PC-3 (cell line): Measurements from ENCODE around the gene ST14. TPM values are rescaled to one million over a fixed set of nuclear protein-coding genes. Genes with fewer than 3 reads are reported as not detected.

ENCODE experiments used
- ATAC-seq: fragments of 200-7000 bp; cut with Tn5 transposase; 2 replicates; pipeline ENCODE4 v1.9.1; 2020; ENCODE audit warnings: mild to moderate bottlenecking, moderate library complexity
- BruUV-seq: library from RNA; stranded (reverse); fragments of 400-500 nt; replicated peaks from 2 replicates; lab custom pipeline; 2021; lab: Mats Ljungman, UMichigan
- CTCF ChIA-PET: fragments of 300-600 bp; sonication (Branson Sonifier 250); formaldehyde crosslinking; loops from one replicate; lab custom pipeline; 2022; ENCODE audit warnings: antibody characterized with exemption; lab: Charles Lee
- POLR2A ChIA-PET: fragments of 300-600 bp; sonication (Branson Sonifier 250); formaldehyde crosslinking; loops from one replicate; lab custom pipeline; 2022; ENCODE audit warnings: antibody characterized with exemption; ENCODE audit not compliant: unreplicated experiment; lab: Charles Lee
- DNase-seq: peaks from one replicate; pipeline ENCODE4 v3.0.0-alpha.2; 2015
- H2AFZ ChIP-seq: fragments of 300-600 bp; sonication (generic); 2 replicates; pipeline ENCODE4 v1.6.0; 2016; ENCODE audit warnings: antibody characterized with exemption, low read length
- H3F3A ChIP-seq: fragments of 300-600 bp; sonication (generic); one replicate; pipeline ENCODE4 v1.6.0; 2017; ENCODE audit warnings: antibody characterized with exemption, low read length, control low read depth, mild to moderate bottlenecking; ENCODE audit not compliant: unreplicated experiment
- H3K27ac ChIP-seq: fragments of 300-600 bp; sonication (generic); 2 replicates; pipeline ENCODE4 v1.5.1; 2016; ENCODE audit warnings: mild to moderate bottlenecking, low read length
- H3K27me3 ChIP-seq: fragments of 300-600 bp; sonication (generic); 2 replicates; pipeline ENCODE4 v1.6.1; 2016; ENCODE audit warnings: low read length, mixed read lengths
- H3K36me3 ChIP-seq: fragments of 300-600 bp; sonication (generic); 2 replicates; pipeline ENCODE4 v1.6.1; 2016; ENCODE audit warnings: low read depth, mixed run types, low read length, mixed read lengths
- H3K4me1 ChIP-seq: fragments of 300-600 bp; sonication (generic); 2 replicates; pipeline ENCODE4 v1.5.1; 2016; ENCODE audit warnings: low read length; ENCODE audit not compliant: insufficient read depth
- H3K4me2 ChIP-seq: fragments of 300-600 bp; sonication (generic); 2 replicates; pipeline ENCODE4 v1.6.0; 2016; ENCODE audit warnings: low read length
- H3K4me3 ChIP-seq: fragments of 300-600 bp; sonication (generic); 2 replicates; pipeline ENCODE4 v1.5.1; 2016; ENCODE audit warnings: mild to moderate bottlenecking, low read length, mixed read lengths
- H3K79me2 ChIP-seq: fragments of 300-600 bp; sonication (generic); 2 replicates; pipeline ENCODE4 v1.6.1; 2017; ENCODE audit warnings: low read length, mixed read lengths
- H3K9ac ChIP-seq: fragments of 300-600 bp; sonication (generic); 2 replicates; pipeline ENCODE4 v1.6.0; 2016; ENCODE audit warnings: mild to moderate bottlenecking, low read length
- H3K9me2 ChIP-seq: fragments of 300-600 bp; sonication (generic); replicated peaks from 2 replicates; pipeline ENCODE4 v1.6.1; 2016; ENCODE audit warnings: mixed run types, low read length, mixed read lengths
- H3K9me3 ChIP-seq: fragments of 300-600 bp; sonication (generic); 2 replicates; pipeline ENCODE4 v1.6.1; 2016; ENCODE audit warnings: low read length, mixed read lengths
- H4K20me1 ChIP-seq: fragments of 300-600 bp; sonication (generic); 2 replicates; pipeline ENCODE4 v1.6.1; 2016; ENCODE audit warnings: low read length, mixed read lengths
- EZH2 ChIP-seq: fragments of 300-600 bp; sonication (generic); IDR thresholded peaks from one replicate; pipeline ENCODE4 v1.6.1; 2017; ENCODE audit warnings: antibody characterized with exemption, mild to moderate bottlenecking, low read length; ENCODE audit not compliant: unreplicated experiment
- EZH2phosphoT487 ChIP-seq: fragments of 300-600 bp; sonication (generic); IDR thresholded peaks from 2 replicates; pipeline ENCODE4 v1.6.1; 2018; ENCODE audit warnings: mild to moderate bottlenecking, antibody characterized with exemption, low read length, borderline replicate concordance
- intact Hi-C: fragments of 100-400 bp; cut with micrococcal nuclease; formaldehyde crosslinking; loops from 2 replicates; pipeline ENCODE4 v1.9.0; 2023
- total RNA-seq: library from RNA; depleted of rRNA; stranded (reverse); fragments of >200 nt; gene quantifications from 2 replicates; pipeline ENCODE4 v1.2.3, GENCODE V29; 2014
- TF ChIP-seq, protein P1 (sequence below): fragments of 300-600 bp; sonication (generic); conservative IDR thresholded peaks from 2 replicates; pipeline ENCODE4 v1.5.1; 2017; ENCODE audit warnings: antibody characterized with exemption, low read depth, mild to moderate bottlenecking, low read length

ST14 gene
- total RNA-seq, 1 experiment from 2014 or later, result 231 TPM

DNA sequence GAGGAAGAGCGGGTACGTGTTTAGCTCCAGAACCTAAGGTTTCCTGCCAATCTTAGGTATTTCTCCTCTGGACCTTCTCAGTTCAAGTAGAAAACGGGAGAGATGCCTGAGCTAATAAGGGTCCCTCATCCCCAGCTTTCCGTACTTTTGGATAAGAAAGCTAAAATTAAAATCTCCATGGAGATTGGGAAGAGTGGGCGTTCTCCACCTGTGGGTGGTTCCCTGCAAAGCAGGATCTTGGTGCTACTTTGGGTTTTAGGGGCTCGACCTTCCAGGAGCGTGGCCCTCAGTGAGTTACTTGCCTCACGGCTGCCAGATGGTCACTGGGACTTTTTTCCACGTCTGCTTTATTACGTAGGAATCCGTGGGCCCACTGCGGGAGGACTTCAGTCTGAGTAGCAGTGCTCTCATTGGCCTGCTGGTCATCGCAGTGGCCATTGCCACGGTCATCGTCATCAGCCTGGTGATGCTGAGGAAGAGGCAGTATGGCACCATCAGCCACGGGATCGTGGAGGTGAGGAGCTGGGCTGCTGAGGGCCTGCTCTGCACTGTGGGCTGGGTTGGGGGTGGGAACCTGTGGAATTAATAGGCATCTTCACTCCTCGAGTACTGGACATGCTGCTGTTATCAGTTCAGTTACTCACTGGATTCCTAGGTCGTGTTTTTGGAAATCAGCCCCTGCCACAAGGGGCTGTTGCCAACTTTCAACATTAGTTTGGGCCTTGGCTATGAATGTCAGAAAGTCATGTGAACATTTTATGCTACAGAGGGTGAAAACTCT lies 17.8 kb upstream of the ST14 start:
- Histone ChIP-seq H3K4me1 (peaks cover 21% of the 10 kb centered on the region), H2AFZ (no peak overlapping the region), H3K27me3 (no peaks in the 10 kb centered on the region), H3K36me3 (peaks cover 67% of the 10 kb centered on the region), H3K9me3 (no peaks in the 10 kb centered on the region), H3K4me3 (no peak overlapping the region), H3K27ac (no peak overlapping the region), H3K4me2 (no peak overlapping the region), H3K9ac (no peak overlapping the region), H4K20me1 (no peaks in the 10 kb centered on the region), H3F3A (peaks cover 3% of the 10 kb centered on the region), H3K9me2 (no peaks in the 10 kb centered on the region), H3K79me2 (no peaks in the 10 kb centered on the region)
- POLR2A ChIA-PET, result no interaction called here
- BruUV-seq, result no TSS peak
- intact Hi-C loops, result no loop called here
- CTCF ChIA-PET, result no interaction called here
- TF ChIP-seq EZH2phosphoT487 (no peak), EZH2 (no peak)
- TF ChIP-seq, protein P1, sequence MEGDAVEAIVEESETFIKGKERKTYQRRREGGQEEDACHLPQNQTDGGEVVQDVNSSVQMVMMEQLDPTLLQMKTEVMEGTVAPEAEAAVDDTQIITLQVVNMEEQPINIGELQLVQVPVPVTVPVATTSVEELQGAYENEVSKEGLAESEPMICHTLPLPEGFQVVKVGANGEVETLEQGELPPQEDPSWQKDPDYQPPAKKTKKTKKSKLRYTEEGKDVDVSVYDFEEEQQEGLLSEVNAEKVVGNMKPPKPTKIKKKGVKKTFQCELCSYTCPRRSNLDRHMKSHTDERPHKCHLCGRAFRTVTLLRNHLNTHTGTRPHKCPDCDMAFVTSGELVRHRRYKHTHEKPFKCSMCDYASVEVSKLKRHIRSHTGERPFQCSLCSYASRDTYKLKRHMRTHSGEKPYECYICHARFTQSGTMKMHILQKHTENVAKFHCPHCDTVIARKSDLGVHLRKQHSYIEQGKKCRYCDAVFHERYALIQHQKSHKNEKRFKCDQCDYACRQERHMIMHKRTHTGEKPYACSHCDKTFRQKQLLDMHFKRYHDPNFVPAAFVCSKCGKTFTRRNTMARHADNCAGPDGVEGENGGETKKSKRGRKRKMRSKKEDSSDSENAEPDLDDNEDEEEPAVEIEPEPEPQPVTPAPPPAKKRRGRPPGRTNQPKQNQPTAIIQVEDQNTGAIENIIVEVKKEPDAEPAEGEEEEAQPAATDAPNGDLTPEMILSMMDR, result no peak
- no peak for DNase-seq
- no peak for ATAC-seq

DNA sequence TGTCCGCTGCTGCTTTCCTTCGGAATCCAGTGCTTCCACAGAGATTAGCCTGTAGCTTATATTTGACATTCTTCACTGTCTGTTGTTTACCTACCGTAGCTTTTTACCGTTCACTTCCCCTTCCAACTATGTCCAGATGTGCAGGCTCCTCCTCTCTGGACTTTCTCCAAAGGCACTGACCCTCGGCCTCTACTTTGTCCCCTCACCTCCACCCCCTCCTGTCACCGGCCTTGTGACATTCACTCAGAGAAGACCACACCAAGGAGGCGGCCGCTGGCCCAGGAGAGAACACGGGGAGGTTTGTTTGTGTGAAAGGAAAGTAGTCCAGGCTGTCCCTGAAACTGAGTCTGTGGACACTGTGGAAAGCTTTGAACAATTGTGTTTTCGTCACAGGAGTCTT lies 15.4 kb upstream of the ST14 start:
- H3K9me2 ChIP-seq, result no peaks in the 10 kb centered on the region
- no peak for TF ChIP-seq EZH2
- TF ChIP-seq, protein P1, result no peak
- TF ChIP-seq EZH2phosphoT487, result no peak
- no peak overlapping the region for H3K27ac ChIP-seq
- H3K9me3 ChIP-seq, result no peaks in the 10 kb centered on the region
- ATAC-seq (no peak), DNase-seq (no peak)
- peaks cover 52% of the 10 kb centered on the region for H3K36me3 ChIP-seq
- ChIA-PET POLR2A (interaction anchor here (0.7 kb wide), 1 partner anchor 14 kb away, joined by 3 read pairs; no protein-coding TSS in a partner anchor), CTCF (no interaction called here)
- no peak overlapping the region for H3K4me3 ChIP-seq
- intact Hi-C loops, result no loop called here
- no peaks in the 10 kb centered on the region for H4K20me1 ChIP-seq
- H3K27me3 ChIP-seq, result no peaks in the 10 kb centered on the region
- H3K4me1 ChIP-seq, result peaks cover 34% of the 10 kb centered on the region
- peaks cover 6% of the 10 kb centered on the region for H3F3A ChIP-seq
- H3K79me2 ChIP-seq, result no peaks in the 10 kb centered on the region
- BruUV-seq, result no TSS peak
- no peak overlapping the region for H3K9ac ChIP-seq
- no peak overlapping the region for H2AFZ ChIP-seq
- no peak overlapping the region for H3K4me2 ChIP-seq

DNA sequence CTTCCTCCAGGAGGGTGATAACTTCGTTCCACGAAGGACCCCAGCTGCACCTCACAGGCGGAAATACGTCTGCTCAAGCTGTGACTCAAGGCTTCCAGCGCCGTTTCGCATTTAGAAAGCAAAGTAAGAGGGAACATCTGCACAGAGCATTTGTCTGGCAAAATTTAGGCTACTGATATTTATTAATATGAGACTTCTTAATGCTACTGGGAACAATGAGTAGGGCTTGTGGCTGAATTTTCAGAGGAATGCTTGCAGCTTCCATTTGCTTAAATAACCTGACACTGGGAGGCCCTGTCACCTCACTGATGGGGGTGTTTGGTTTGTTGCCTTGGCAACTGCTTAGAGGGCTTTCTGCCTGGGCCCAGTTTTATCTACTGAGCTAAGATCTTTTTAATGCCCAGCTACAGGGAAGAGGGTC lies 14.7 kb upstream of the ST14 start:
- intact Hi-C loops, result no loop called here
- H3K36me3 ChIP-seq, result peaks cover 45% of the 10 kb centered on the region
- H3K4me1 ChIP-seq, result peaks cover 34% of the 10 kb centered on the region
- TF ChIP-seq EZH2 (no peak), EZH2phosphoT487 (no peak)
- TF ChIP-seq, protein P1, result no peak
- no peaks in the 10 kb centered on the region for H3K27me3 ChIP-seq
- H3K9ac ChIP-seq, result no peak overlapping the region
- H3K27ac ChIP-seq, result peak overlapping the region; percentile 89
- no peaks in the 10 kb centered on the region for H3K9me2 ChIP-seq
- ATAC-seq (no peak), DNase-seq (no peak)
- H3F3A ChIP-seq, result peaks cover 6% of the 10 kb centered on the region
- H3K79me2 ChIP-seq, result no peaks in the 10 kb centered on the region
- H2AFZ ChIP-seq, result no peak overlapping the region
- no peak overlapping the region for H3K4me3 ChIP-seq
- no peak overlapping the region for H3K4me2 ChIP-seq
- H3K9me3 ChIP-seq, result no peaks in the 10 kb centered on the region
- CTCF ChIA-PET, result interaction anchor here (2.8 kb wide), 1 partner anchor 222 kb away, joined by 13 read pairs; no protein-coding TSS in a partner anchor
- POLR2A ChIA-PET, result no interaction called here
- no TSS peak for BruUV-seq
- H4K20me1 ChIP-seq, result no peaks in the 10 kb centered on the region
